Adipocyte (in vitro differentiated cells): ENCODE data around the gene TMEM204.

Experiments
- DNase-seq: peaks from one replicate; pipeline ENCODE4 v3.0.0-alpha.2; 2015; ENCODE audit warnings: low read depth
- H3K27me3 ChIP-seq: replicated peaks from 2 replicates; pipeline ENCODE4 v1.7.0; 2013; ENCODE audit warnings: mild to moderate bottlenecking, low read length, moderate library complexity; ENCODE audit not compliant: control insufficient read depth, insufficient read depth
- H3K36me3 ChIP-seq: 2 replicates; pipeline ENCODE4 v1.7.0; 2013; ENCODE audit warnings: low read length, mild to moderate bottlenecking, moderate library complexity; ENCODE audit not compliant: control insufficient read depth, insufficient read depth, severe bottlenecking
- H3K4me1 ChIP-seq: 2 replicates; pipeline ENCODE4 v1.7.0; 2013; ENCODE audit warnings: mild to moderate bottlenecking, low read length, moderate library complexity; ENCODE audit not compliant: control insufficient read depth, insufficient read depth
- H3K4me3 ChIP-seq: 2 replicates; pipeline ENCODE4 v1.7.0; 2013; ENCODE audit warnings: mild to moderate bottlenecking, low read length, moderate library complexity
- H3K9ac ChIP-seq: 2 replicates; pipeline ENCODE4 v1.7.0; 2013; ENCODE audit warnings: mild to moderate bottlenecking, low read length, moderate library complexity
- H3K9me3 ChIP-seq: 2 replicates; pipeline ENCODE4 v1.7.0; 2013; ENCODE audit warnings: mild to moderate bottlenecking, low read length, moderate library complexity; ENCODE audit not compliant: control insufficient read depth

TMEM204 gene

DNA sequence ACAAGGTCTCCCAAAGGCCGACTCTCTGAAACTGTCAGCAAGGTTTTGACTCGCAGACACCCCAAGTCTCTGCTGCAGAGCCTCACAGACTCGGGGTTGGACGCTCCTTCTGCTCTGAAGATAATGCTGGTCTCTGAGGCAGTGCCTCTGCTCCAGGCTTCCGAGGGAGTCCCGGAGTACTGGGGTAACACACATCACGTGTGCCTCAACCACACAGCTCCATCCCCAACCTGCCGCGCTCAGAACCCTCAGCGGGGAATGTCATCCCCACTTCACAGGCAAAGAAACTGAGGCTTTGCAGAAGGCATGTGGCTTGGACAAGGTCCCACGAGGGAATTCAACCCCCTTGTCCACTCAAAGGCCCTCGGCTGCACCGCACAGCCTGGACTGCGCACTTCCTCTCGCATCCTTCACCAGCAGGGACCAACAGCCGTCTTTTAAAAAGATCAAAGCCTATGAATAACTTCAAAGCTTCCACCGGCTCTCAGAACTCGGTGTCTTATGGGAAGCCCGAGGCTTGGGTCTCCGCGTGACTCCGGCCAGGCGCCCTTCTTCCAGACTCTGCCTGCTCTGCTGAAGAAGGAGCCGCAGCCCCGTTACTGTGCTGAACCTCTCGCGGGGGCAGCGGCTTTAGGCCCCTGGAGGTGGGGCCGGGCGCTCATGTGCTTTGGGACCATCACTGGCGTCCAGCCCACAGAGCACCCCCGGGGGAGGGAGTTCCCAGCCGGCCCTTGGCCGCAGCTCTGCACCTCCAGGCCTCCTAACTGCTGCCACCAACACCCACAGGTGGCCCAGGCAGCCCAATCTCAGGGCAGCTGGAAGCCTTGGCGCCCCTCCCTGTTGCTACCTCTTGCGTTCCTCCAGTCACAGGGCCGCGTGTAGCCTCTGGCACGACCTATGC, 2.2 kb downstream of the TMEM204 start:
- peak; percentile 34 for DNase-seq
- peaks cover 19% of the 10 kb centered on the region for H3K36me3 ChIP-seq
- no peaks in the 10 kb centered on the region for H3K27me3 ChIP-seq
- H3K9ac ChIP-seq = peak overlapping the region; percentile 88
- H3K9me3 ChIP-seq = no peaks in the 10 kb centered on the region
- H3K4me3 ChIP-seq = peak overlapping the region; percentile 80
- H3K4me1 ChIP-seq = peaks cover 37% of the 10 kb centered on the region

DNA sequence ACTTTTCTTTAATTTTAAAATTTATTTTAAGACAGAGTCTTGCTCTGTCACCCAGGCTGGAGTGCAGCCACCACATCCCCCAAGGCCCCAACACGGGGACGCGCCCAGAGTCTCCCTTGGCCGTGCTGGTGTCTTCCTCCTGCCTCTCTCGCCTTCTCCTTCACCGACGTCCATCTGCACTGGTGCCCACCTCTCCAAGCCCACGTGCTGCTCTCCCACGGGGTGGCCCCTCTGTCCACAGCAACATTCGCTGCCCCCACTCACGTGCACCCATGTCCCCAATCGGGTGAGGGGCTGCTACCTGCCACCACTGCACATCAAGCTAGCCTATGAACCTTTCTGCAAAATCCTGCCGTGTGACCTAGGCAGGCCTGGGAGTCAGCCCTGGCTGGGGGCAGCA, 3.1 kb downstream of the TMEM204 start:
- Histone ChIP-seq H3K4me1 (peaks cover 27% of the 10 kb centered on the region), H3K27me3 (no peaks in the 10 kb centered on the region), H3K4me3 (no peak overlapping the region), H3K9me3 (no peaks in the 10 kb centered on the region), H3K9ac (no peak overlapping the region), H3K36me3 (peaks cover 19% of the 10 kb centered on the region)
- DNase-seq = no peak

DNA sequence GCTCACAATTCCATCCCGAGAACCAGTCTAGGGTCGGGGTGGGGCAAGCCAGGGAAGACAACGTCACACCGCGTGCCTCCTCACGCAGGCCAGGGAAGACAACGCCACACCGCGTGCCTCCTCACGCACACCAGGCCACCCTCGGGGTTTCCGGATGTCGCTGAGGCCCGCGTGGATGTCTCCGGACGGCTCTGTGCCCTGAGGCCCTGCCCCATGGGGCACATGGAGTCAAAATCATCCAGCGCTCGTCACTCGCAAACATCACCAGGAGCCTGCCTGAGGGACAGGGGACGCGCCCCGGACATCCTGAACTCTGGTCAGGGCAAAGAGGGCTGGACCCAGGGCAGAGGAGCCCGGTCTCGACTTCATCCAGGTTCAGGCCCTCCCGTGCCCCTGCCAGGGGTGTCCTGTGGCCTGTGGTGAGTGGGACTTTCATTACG, 3.7 kb downstream of the TMEM204 start:
- H3K27me3 ChIP-seq = no peaks in the 10 kb centered on the region
- no peak for DNase-seq
- peaks cover 22% of the 10 kb centered on the region for H3K4me1 ChIP-seq
- no peak overlapping the region for H3K4me3 ChIP-seq
- peaks cover 23% of the 10 kb centered on the region for H3K36me3 ChIP-seq
- no peaks in the 10 kb centered on the region for H3K9me3 ChIP-seq
- no peak overlapping the region for H3K9ac ChIP-seq

DNA sequence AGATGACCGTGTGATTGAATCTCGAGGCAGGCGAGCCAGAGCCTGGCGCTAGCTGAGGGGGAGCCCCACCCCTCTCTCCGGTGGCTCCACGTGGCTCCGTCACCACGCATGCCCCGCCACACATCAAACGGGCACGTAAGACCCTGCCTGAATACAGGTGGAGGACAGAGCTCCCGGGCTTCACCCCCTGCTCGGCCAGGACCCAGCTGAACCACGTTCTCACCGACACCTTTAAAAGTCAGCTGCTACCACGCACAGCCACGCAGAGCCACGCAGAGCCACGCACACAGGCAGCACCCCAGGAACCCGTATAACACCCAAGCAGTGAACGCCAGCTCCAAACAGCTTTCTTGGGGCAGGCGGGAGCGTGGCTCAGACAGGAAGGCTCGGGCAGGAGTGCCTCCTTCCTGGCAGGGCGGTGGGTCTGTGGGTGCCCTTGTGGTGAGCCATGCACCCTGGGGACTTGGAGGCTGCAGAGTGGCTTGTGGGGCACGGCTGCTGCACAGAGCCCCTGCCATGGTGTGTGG, 4.4 kb downstream of the TMEM204 start:
- Histone ChIP-seq H3K4me1 (peaks cover 15% of the 10 kb centered on the region), H3K9ac (no peak overlapping the region), H3K9me3 (no peaks in the 10 kb centered on the region), H3K4me3 (no peak overlapping the region), H3K27me3 (no peaks in the 10 kb centered on the region), H3K36me3 (peaks cover 28% of the 10 kb centered on the region)
- DNase-seq = no peak

DNA sequence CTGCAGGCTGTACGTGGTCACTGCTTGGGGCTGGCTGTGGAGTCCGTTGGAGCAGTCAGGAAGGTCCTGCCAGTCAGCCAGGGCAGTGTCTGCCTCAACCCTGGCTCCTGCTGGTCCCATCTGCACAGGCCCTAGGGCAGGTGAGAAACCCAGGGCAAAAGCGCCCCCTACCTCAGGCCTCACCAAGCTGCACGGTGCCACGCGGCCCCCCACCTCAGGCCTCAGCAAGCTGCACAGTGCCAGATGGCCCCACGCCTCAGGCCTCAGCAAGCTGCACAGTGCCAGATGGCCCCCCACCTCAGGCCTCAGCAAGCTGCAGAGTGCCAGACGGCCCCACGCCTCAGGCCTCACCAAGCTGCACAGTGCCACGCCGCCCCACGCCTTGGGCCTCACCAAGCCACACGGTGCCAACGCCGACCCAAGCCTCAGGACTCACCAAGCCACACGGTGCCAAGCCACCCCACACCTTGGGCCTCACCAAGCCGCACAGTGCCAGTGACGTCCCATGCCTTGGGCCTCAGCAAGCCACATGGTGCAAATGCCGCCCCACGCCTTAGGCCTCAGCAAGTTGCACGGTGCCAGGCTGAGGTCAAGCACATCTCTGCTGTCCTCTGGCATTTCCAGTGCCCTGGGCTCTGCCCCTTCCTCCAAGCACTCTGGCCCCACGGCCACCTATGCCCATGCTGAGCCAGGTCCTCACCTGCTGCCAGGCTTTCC, 5.5 kb downstream of the TMEM204 start:
- Histone ChIP-seq H3K4me1 (peaks cover 14% of the 10 kb centered on the region), H3K27me3 (no peaks in the 10 kb centered on the region), H3K9me3 (no peaks in the 10 kb centered on the region), H3K36me3 (peaks cover 28% of the 10 kb centered on the region), H3K4me3 (no peak overlapping the region), H3K9ac (no peak overlapping the region)
- no peak for DNase-seq

DNA sequence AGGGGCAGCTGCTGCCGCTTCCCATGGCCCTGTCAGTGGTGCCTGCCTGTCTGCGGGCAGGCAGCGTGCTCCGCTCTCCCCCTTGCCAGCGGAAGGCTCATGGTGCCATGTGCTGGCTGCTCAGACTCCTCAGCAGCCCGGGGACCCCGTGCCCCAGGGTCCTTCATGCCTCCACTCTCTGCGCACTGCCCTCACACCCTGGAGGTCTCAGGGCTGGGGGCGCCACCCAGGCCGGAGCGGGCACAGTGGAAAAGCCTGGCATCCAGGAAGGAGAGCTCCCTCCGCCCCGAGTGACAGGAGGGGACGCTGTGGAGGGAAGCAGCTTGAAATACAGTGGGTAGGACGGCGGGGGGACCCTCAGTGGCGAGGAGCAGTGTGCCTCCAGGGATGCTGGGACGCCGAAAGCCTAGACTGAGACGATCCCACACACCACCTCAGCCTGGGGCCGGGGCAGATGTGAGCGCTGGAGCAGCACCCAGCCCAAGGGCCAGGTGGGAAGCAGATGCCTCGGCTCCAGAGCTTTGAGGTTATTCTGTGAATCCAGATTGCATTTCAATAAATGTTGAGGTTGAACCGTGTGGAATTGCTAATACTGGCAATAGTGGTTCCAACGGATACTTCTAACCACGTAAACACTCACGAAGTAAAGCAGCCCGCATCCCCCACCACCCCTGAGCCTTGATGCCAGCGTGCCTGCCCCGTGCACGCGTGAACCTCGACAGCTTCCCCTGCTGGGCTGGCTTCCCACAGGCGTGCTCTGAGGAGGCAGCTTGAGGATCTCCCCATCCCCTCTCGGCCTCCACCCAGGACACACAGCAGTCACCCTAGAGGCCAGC, 6.5 kb downstream of the TMEM204 start:
- Histone ChIP-seq H3K4me3 (no peak overlapping the region), H3K9ac (no peak overlapping the region)
- no peak for DNase-seq

DNA sequence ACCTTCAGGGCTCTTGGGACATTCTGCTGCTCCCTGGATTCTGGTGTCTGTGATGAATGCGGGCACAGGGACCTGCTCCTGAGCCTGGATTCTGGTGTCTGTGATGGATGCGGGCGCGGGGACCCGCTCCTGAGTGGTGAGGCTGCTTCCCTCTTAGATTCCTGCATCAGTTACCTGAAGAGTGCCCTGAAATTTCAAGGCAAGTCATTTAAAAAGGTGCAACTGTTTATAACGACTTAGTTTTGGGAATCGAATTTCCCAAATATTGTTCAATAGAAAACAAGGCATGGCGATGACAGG, 7.0 kb downstream of the TMEM204 start:
- H3K27me3 ChIP-seq = no peaks in the 10 kb centered on the region
- peaks cover 28% of the 10 kb centered on the region for H3K36me3 ChIP-seq
- H3K4me3 ChIP-seq = no peak overlapping the region
- no peaks in the 10 kb centered on the region for H3K9me3 ChIP-seq
- H3K4me1 ChIP-seq = peaks cover 14% of the 10 kb centered on the region
- DNase-seq = no peak
- H3K9ac ChIP-seq = no peak overlapping the region

More for the DNA sequence above, 6.5 kb downstream of the TMEM204 start:
- H3K4me1 ChIP-seq = peaks cover 15% of the 10 kb centered on the region
- no peaks in the 10 kb centered on the region for H3K27me3 ChIP-seq
- no peaks in the 10 kb centered on the region for H3K9me3 ChIP-seq
- H3K36me3 ChIP-seq = peaks cover 28% of the 10 kb centered on the region

DNA sequence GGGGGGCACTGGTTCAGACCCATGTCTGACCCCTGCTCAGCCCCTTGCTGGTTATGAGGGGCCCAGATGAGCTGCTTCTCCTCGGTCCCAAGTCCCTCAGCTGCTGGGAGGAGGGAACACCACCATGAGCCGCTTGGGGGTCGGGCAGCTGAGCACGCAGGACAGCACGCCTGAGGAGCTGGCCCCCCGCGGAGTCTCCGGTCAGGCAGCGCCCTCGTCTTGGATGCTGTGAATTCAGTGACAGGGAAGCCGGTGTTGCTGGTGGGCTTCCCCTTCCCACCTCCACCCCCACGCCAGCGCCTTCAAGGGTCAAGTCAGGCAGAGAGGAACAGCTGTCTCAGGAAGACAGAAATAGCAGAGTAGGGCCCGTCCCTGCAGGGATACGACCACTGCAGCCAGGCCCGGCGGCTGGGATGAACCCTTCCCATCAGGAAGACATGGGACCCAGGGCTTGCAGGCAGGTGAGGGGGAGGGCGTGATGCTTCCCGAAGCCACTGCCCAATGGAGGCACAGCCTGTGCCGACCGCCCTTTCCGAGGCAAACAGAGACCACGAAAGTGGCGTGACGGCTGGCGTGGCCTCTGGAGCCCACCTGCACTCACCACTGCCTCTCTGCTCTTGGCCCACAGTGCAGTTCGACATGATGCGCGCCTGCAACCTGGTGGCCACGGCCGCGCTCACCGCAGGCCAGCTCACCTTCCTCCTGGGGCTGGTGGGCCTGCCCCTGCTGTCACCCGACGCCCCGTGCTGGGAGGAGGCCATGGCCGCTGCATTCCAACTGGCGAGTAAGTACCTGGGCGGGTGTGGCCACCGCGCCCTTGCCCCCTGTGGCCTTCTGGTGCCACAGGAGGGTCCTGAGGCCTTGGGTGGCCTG, 8.1 kb downstream of the TMEM204 start:
- Histone ChIP-seq H3K27me3 (no peaks in the 10 kb centered on the region), H3K4me1 (peaks cover 12% of the 10 kb centered on the region), H3K9me3 (no peaks in the 10 kb centered on the region), H3K36me3 (peaks cover 28% of the 10 kb centered on the region), H3K4me3 (no peak overlapping the region), H3K9ac (no peak overlapping the region)
- DNase-seq = no peak

DNA sequence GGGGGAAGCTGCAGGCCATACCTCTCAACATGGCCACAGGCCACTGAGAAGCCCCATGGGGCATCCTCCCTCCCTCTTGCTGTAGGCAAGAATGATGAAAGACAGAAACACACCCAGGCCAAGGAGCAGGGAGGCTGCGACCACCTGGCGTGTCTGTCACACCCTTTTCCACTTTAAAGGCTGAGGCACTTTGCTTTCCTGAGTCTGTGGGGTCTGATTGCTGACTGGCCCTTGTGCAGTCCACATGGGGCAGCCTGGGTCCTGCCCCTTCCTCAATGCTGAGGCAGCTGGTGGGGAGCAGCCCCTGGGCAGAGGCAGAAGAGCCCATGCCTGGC, 8.7 kb downstream of the TMEM204 start:
- H3K9me3 ChIP-seq = no peaks in the 10 kb centered on the region
- no peak for DNase-seq

DNA sequence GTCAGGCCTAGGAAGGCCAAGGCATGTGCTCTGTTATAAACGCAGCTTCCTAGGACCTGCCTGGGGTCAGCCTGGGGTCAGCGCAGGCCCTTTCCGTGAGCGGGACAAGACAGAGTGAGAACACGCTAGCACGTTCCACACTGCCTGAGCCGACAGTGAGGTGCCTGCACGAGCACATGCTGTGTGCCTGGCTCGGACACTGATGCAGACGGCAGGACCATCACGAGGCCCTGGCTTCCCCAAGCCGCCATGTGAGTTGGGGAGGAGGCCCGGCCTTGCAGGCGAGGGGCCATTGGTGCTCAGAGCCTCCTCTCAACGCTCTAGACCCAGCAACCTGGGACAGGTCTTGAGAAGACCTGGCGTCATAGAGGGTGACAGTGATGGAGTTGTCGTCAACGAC, 9.1 kb downstream of the TMEM204 start:
- H3K4me3 ChIP-seq = no peak overlapping the region
- H3K9me3 ChIP-seq = no peaks in the 10 kb centered on the region
- no peaks in the 10 kb centered on the region for H3K27me3 ChIP-seq
- H3K4me1 ChIP-seq = peaks cover 12% of the 10 kb centered on the region
- no peak overlapping the region for H3K9ac ChIP-seq
- peaks cover 20% of the 10 kb centered on the region for H3K36me3 ChIP-seq
- DNase-seq = no peak

More for the DNA sequence above, 8.7 kb downstream of the TMEM204 start:
- H3K9ac ChIP-seq = no peak overlapping the region
- no peaks in the 10 kb centered on the region for H3K27me3 ChIP-seq
- peaks cover 12% of the 10 kb centered on the region for H3K4me1 ChIP-seq
- no peak overlapping the region for H3K4me3 ChIP-seq
- peaks cover 22% of the 10 kb centered on the region for H3K36me3 ChIP-seq
